ENCODE data around the gene UBE2L5. TPM values are rescaled to one million over a fixed set of nuclear protein-coding genes. Genes with fewer than 3 reads are reported as not detected.

The UBE2L5 gene
- total RNA-seq, 2 donors from 2014 or later, result 1.1 TPM; not detected in 1

GRCh38 chr13:30400376-30400775 lies 21.9 kb upstream of the UBE2L5 start:
- no peaks in the 10 kb centered on the region for H3K9me3 ChIP-seq
- no peak overlapping the region for H3K4me3 ChIP-seq
- H3K4me1 ChIP-seq, result no peaks in the 10 kb centered on the region
- H3K27me3 ChIP-seq, result no peaks in the 10 kb centered on the region
- TF ChIP-seq CTCF (IDR thresholded peaks at IDR 0.05), result no peak
- no peak overlapping the region for H3K27ac ChIP-seq
- no peaks in the 10 kb centered on the region for H3K36me3 ChIP-seq
- DNase-seq (ENCODE audit: low spot score), result no peak

GRCh38 chr13:30401347-30401746 lies 20.9 kb upstream of the UBE2L5 start:
- H3K27ac ChIP-seq, result no peak overlapping the region
- TF ChIP-seq CTCF (IDR thresholded peaks at IDR 0.05), result no peak
- H3K4me1 ChIP-seq, result no peaks in the 10 kb centered on the region
- H3K27me3 ChIP-seq, result no peaks in the 10 kb centered on the region
- H3K36me3 ChIP-seq, result no peaks in the 10 kb centered on the region
- H3K9me3 ChIP-seq, result no peaks in the 10 kb centered on the region
- no peak overlapping the region for H3K4me3 ChIP-seq
- DNase-seq (ENCODE audit: low spot score), result no peak

GRCh38 chr13:30403456-30403855 lies 18.8 kb upstream of the UBE2L5 start:
- no peak for TF ChIP-seq CTCF (IDR thresholded peaks at IDR 0.05)
- Histone ChIP-seq H3K27ac (no peak overlapping the region), H3K4me3 (no peak overlapping the region), H3K27me3 (no peaks in the 10 kb centered on the region), H3K4me1 (peaks cover 0 to 3% of the 10 kb centered on the region in 2 donors), H3K9me3 (no peaks in the 10 kb centered on the region), H3K36me3 (no peaks in the 10 kb centered on the region)
- no peak for DNase-seq (ENCODE audit: low spot score)

- Histone ChIP-seq H3K4me1 (peaks cover 0 to 11% of the 10 kb centered on the region in 2 donors), H3K27me3 (no peaks in the 10 kb centered on the region), H3K4me3 (no peak overlapping the region), H3K36me3 (no peaks in the 10 kb centered on the region), H3K9me3 (no peaks in the 10 kb centered on the region), H3K27ac (no peak overlapping the region)
- no peak for DNase-seq (ENCODE audit: low spot score)
- no peak for TF ChIP-seq CTCF (IDR thresholded peaks at IDR 0.05)
Measured at GRCh38 chr13:30404207-30404606, 18.1 kb upstream of the UBE2L5 start.

GRCh38 chr13:30406779-30407416 lies 15.4 kb upstream of the UBE2L5 start:
- no peak for DNase-seq (ENCODE audit: low spot score)
- H3K4me3 ChIP-seq, result no peak overlapping the region

More at GRCh38 chr13:30406779-30407416, 15.4 kb upstream of the UBE2L5 start:
- no peaks in the 10 kb centered on the region for H3K27me3 ChIP-seq
- no peaks in the 10 kb centered on the region for H3K36me3 ChIP-seq
- H3K27ac ChIP-seq, result no peak overlapping the region
- H3K9me3 ChIP-seq, result no peaks in the 10 kb centered on the region
- H3K4me1 ChIP-seq, result peaks cover 0 to 18% of the 10 kb centered on the region in 2 donors
- no peak for TF ChIP-seq CTCF (IDR thresholded peaks at IDR 0.05)

Data from right atrium auricular region (tissue), 2 donors.